Fibroblast of peridontal ligament (primary cell): Measurements from ENCODE around the gene TNNI3K.

Source experiments
- DNase-seq: peaks from one replicate; pipeline ENCODE4 v3.0.0-alpha.2; 2010; ENCODE audit errors: extremely low read depth

TNNI3K gene

DNA sequence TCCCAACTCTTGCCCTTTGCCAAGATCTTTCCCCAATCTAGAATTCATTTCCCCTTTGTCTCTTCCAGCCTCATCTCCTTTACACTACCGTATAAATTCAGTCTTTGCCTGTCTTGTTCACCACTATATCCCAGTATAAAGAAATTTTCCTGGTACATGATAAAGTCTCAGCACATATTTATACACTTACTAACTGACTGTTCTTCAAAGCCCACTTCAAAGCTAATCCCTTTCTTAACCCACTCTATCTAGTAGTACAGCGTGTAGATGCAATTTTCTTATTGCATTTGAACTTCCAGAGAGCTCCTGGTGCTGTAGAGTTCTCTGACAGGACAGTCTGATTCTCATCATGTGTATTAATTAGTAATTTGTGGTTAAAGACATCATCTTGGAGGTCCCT is 199.1 kb downstream of the TNNI3K start:
- DNase-seq = no peak

GRCh38 chr1:74436078-74436477 is 200.9 kb downstream of the TNNI3K start:
- no peak for DNase-seq

DNA sequence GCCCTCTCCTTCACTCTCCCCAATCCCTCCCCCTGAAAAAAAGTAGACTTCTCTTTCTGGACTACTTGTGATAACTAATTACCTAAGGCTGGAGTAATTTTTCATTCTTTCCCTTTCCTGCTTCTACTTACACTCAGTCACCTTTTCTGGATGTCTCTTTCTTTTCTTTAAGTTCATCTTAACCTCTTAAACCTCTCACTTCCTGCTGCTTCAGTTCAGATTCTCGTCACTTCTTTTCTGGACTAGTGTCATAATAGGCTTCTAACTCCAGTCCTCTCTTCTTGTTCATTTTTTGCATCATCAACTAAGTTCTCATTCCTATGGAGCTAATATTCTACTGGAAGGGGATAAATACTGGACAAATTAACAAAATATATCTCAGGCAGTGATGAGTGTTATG is 201.8 kb downstream of the TNNI3K start:
- no peak for DNase-seq

DNA sequence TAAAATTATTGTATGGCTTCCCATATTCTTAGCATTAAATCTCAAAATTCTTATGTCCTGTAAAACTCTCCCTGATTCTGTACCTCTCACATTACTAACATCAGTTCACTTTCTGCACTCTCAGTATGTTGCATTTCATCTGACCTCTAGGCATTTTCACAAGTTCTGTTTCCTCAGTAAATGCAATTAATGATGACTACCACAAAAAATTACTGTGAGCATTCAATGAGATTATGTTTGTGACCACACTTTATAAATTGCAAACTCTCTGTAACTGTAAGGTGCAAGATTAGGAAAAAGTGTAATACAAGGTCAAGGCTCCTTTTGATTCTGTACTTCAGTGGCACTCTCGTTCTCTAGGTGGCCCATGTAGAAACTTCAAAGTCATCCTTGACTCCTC is 216.8 kb downstream of the TNNI3K start:
- DNase-seq = no peak

GRCh38 chr1:74453277-74453676 is 218.1 kb downstream of the TNNI3K start:
- DNase-seq = no peak

DNA sequence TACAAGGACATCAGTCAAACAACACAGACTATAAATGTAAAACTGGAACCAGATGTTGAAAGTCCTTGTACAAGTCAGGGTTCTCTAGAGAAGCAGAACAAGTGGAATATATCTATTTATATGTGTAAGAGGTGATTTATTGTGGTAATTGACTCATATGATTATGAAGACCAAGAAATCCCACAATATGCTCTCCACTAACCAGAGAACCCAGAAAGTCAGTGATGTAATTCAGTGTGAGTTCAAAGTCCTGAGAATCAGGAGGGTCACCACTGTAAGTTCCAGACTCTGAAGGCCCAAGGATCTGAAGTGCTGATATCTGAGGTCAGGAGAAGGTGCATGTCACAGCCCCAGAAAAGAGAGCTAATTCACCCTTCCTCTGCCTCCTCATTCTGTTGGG is 220.2 kb downstream of the TNNI3K start:
- peak; percentile 23 for DNase-seq

- DNase-seq = no peak
Measured at GRCh38 chr1:74457253-74457652, 222.1 kb downstream of the TNNI3K start.

GRCh38 chr1:74463333-74463988 is 228.3 kb downstream of the TNNI3K start:
- peak; percentile 66 for DNase-seq

DNA sequence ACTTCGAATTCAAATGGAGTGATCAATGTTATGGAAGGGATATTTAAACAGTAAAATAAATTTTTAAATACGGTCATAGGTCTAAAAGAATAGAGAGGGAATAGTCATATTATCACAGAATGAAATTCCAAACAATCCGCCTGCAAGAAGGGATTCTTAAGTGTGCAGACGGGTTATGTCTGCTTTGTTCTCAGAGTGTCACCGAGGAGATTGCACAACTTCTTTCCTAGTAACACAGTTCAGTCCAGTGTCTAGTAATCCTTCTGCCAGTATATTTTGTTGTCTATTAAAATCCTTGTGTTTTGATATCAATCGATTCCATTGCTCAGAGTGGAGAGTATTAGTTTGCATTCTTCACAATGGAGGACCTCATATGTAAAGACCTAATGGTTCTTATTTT is 228.8 kb downstream of the TNNI3K start:
- no peak for DNase-seq

GRCh38 chr1:74465193-74465681 is 230.1 kb downstream of the TNNI3K start:
- no peak for DNase-seq

DNA sequence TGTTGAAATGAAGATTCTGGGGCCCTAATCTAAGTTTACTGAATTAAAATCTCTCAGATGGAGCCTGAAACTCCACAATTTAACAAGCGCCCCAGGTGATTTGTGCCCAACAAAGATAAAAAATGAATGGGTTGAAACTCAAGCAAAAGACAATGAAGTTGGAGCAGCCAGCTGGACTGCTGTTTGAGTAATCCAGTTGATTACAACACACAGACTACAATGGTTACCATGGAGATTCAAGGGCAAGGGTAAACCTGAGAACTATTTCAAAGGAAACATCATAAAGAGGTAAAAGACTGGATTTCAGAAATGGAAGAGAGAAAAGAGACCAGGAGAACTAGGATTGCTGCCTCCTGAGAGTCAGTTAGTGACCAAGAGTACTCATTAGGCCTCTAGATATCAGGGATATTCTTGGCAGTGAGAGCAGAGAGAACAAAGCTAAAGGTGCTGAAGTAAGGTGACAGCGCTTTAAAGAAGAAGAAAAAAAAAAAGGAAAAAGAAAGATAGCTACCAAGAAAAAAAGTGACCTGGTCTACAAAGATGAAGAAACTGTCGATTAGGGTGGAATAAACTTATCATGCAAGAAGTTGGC is 232.7 kb downstream of the TNNI3K start:
- peak; percentile 47 for DNase-seq

GRCh38 chr1:74468982-74469603 is 233.9 kb downstream of the TNNI3K start:
- peak; percentile 79 for DNase-seq

GRCh38 chr1:74470251-74470650 is 235.1 kb downstream of the TNNI3K start:
- DNase-seq = no peak

- DNase-seq = peak; percentile 14
Measured at GRCh38 chr1:74470936-74471335, 235.7 kb downstream of the TNNI3K start.

DNA sequence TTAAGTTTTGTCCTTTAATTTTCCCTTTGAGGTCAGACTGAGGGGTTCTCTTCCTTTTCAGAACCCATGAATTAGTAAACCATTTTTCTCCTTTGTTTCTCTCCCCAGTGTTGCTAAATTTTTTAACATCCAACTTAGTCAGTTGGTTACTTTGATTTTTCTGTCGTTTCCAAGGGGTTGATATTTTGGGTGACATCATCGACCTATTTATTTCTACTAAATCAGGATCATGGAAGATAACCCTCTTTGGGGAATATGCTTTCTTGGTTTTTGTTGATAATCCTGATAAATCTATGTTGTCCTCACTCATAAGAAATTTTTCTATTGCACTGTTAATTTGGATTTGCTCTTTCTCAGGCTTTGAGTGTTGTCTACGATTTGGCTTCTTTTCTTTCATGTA is 236.3 kb downstream of the TNNI3K start:
- no peak for DNase-seq

GRCh38 chr1:74474585-74474984 is 239.4 kb downstream of the TNNI3K start:
- no peak for DNase-seq

DNA sequence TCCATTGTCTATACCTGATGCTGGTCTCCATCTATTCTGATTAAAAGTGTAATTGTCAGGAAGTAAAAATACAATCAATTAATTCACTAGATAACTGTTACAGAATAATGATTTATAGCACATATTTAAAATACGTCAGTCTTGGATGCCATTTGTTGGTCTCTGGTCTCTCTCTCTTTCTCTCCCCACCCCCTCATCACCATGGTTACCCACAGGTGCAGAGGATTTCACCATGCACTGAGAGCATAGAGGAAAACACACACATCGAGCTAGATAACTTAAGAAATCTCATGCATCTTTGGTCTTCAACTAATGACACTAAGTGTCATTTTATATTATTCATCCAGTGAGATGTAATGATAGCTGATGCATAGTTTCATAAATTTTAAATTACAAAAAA is 243.8 kb downstream of the TNNI3K start:
- DNase-seq = no peak

DNA sequence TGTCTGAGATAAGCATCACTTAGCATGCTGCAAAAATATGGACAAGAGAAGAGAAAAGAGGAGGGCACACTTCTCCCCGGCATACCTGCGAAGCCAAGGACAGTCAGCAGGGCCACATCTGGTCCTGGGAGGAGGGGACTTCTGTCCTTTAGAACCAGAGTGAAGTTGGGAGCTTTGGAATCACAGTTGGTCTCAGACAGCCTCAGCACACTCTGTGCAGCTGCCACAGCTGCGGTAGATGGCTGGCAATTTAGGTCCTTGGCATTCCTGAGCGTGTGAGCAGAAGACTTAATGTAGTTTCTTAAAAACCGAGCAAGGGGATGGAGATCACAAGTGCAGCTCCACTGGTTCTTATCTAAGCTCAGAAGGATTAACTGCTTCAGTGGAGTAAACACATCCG is 244.9 kb downstream of the TNNI3K start:
- DNase-seq = no peak

- no peak for DNase-seq
Measured at GRCh38 chr1:74481607-74482006, 246.4 kb downstream of the TNNI3K start.

GRCh38 chr1:74485622-74486021 is 250.4 kb downstream of the TNNI3K start:
- DNase-seq = peak; percentile 51

- no peak for DNase-seq
Measured at GRCh38 chr1:74486036-74486435, 250.8 kb downstream of the TNNI3K start.

DNA sequence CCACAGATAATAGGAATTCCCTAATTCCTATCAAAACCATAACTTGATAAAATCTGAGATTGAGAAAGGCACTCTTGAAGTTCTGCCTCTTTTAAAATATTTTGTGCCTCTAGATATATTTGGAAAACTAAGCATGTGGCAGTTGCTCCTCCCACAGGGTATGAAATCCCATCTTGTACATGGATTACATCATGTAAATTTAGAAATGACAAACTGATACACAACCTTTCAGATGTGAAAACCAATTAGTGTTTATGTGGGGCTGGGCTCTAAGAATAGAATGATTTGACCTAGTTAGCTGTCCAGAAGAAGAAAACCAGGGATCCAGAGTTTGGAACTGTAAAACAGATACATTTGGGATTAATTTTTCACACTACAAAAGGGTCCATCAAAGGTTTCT is 261.5 kb downstream of the TNNI3K start:
- no peak for DNase-seq

DNA sequence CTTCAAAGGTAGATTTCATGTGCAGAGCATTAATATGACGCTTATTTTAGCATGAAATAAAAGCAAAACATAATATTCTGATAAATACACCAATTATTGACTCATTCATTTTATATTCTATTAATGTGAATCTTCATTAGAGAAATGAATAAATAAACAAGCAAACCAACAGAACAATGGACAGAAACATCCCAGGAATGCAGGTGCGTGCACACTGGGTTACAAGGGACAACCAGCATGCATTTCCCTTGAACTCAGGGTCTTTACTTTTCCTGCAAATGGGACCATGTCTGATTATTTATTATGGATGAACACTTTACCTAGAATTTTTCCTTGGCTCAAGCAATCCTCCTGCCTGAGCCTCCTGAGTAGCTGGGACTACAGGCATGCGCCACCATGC is 263.7 kb downstream of the TNNI3K start:
- no peak for DNase-seq
